Peyer's patch (tissue), 4 donors: ENCODE results near the gene ANO8.

Experiments
- CTCF ChIP-seq, 6 experiments: fragments of 450-650 bp in 4 of 6; fragments of 200-600 bp in 2 of 6; sonication (generic) in 1 of 6; IDR thresholded peaks; one replicate each; pipeline ENCODE4 v1.5.1; 2017 to 2019; ENCODE audit warnings: antibody characterized with exemption in 6 of 6, mild to moderate bottlenecking in 3 of 6, moderate library complexity in 1 of 6
- POLR2A ChIP-seq, 2 donors: fragments of 450-650 bp; IDR thresholded peaks; one replicate each; pipeline ENCODE4 v1.5.1; 2017; ENCODE audit warnings: antibody characterized with exemption in 2 of 2, mild to moderate bottlenecking in 2 of 2, moderate library complexity in 2 of 2

- TF ChIP-seq CTCF (IDR thresholded peaks at IDR 0.05): no peak
- TF ChIP-seq POLR2A (IDR thresholded peaks at IDR 0.05): no peak
Observed at GRCh38 chr19:17338433-17339078, 3.9 kb upstream of the ANO8 start.
